ENCODE data around the gene FGF14.

- TF ChIP-seq, protein P1, sequence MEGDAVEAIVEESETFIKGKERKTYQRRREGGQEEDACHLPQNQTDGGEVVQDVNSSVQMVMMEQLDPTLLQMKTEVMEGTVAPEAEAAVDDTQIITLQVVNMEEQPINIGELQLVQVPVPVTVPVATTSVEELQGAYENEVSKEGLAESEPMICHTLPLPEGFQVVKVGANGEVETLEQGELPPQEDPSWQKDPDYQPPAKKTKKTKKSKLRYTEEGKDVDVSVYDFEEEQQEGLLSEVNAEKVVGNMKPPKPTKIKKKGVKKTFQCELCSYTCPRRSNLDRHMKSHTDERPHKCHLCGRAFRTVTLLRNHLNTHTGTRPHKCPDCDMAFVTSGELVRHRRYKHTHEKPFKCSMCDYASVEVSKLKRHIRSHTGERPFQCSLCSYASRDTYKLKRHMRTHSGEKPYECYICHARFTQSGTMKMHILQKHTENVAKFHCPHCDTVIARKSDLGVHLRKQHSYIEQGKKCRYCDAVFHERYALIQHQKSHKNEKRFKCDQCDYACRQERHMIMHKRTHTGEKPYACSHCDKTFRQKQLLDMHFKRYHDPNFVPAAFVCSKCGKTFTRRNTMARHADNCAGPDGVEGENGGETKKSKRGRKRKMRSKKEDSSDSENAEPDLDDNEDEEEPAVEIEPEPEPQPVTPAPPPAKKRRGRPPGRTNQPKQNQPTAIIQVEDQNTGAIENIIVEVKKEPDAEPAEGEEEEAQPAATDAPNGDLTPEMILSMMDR (conservative IDR thresholded peaks at IDR 0.05; ENCODE audit: low read depth, low read length), result no peak
- no peak for TF ChIP-seq RFX5 (IDR thresholded peaks at IDR 0.05; ENCODE audit: low read depth, low read length)
- TF ChIP-seq, protein P2, sequence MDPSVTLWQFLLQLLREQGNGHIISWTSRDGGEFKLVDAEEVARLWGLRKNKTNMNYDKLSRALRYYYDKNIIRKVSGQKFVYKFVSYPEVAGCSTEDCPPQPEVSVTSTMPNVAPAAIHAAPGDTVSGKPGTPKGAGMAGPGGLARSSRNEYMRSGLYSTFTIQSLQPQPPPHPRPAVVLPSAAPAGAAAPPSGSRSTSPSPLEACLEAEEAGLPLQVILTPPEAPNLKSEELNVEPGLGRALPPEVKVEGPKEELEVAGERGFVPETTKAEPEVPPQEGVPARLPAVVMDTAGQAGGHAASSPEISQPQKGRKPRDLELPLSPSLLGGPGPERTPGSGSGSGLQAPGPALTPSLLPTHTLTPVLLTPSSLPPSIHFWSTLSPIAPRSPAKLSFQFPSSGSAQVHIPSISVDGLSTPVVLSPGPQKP (IDR thresholded peaks at IDR 0.05; ENCODE audit: borderline replicate concordance, low read depth, low read length), result no peak
- TF ChIP-seq POLR2A (IDR thresholded peaks at IDR 0.05; ENCODE audit: low read depth, low read length), result no peak
- no peak for TF ChIP-seq MAZ (IDR thresholded peaks at IDR 0.05; ENCODE audit: borderline replicate concordance, low read depth, low read length)
- no peak for TF ChIP-seq RAD21 (IDR thresholded peaks at IDR 0.05; ENCODE audit: low read length)
- TF ChIP-seq FOS (IDR thresholded peaks at IDR 0.05; ENCODE audit: low read depth, low read length), result peak; percentile 31; the same call in 1 of the 2 replicates
- TF ChIP-seq MAFK (IDR thresholded peaks at IDR 0.05; ENCODE audit: low read depth, low read length), result no peak
- no peak for TF ChIP-seq MXI1 (IDR thresholded peaks at IDR 0.05; ENCODE audit: borderline replicate concordance, low read depth, low read length)
- TF ChIP-seq SMC3 (IDR thresholded peaks at IDR 0.05; ENCODE audit: low read depth, low read length), result no peak
- peak; percentile 91 for TF ChIP-seq CEBPB (IDR thresholded peaks at IDR 0.05; ENCODE audit: low read depth, low read length)
- TF ChIP-seq CHD1 (IDR thresholded peaks at IDR 0.05; ENCODE audit: low read depth, low read length), result no peak
- TF ChIP-seq NFE2L2 (IDR thresholded peaks at IDR 0.05; ENCODE audit: low read depth, low read length), result no peak
Observed at GRCh38 chr13:102198418-102199311, 203.2 kb downstream of the FGF14 start.

Measured in IMR-90 (cell line).